ENCODE data around the gene BCLAF3.

Gene BCLAF3

DNA sequence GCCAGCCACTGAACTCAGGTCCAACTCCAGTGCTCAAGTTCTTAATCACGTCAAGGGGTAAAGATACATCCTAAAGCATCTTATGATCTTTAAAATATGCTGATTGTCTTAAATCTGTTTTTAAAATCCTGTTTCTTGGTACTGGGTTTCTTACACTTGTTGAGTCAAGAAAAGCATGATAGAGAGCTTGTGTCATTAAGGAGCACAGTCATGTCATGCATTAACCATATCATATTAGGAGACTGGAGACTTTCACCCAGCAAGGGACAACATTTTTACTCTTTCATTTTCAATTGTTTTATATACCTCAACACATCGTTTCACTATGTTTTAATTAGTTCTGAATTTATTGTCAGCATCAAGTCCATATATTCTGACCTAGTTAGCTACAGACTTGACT lies 41.5 kb downstream of the BCLAF3 start:
- TF ChIP-seq CTCF (IDR thresholded peaks at IDR 0.05; ENCODE audit: low read depth, low read length): no peak
- TF ChIP-seq, protein P1, sequence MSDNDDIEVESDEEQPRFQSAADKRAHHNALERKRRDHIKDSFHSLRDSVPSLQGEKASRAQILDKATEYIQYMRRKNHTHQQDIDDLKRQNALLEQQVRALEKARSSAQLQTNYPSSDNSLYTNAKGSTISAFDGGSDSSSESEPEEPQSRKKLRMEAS (IDR thresholded peaks at IDR 0.05; ENCODE audit: low read depth, low read length): no peak
- no peak for TF ChIP-seq MYC (IDR thresholded peaks at IDR 0.05; ENCODE audit: low read depth, low read length)
- TF ChIP-seq POLR2A (IDR thresholded peaks at IDR 0.05; ENCODE audit: extremely low read depth, insufficient read length): no peak
- no peak for DNase-seq (ENCODE audit: low read depth)
- no peak overlapping the region for H3K4me3 ChIP-seq (ENCODE audit: low read depth, low read length)

DNA sequence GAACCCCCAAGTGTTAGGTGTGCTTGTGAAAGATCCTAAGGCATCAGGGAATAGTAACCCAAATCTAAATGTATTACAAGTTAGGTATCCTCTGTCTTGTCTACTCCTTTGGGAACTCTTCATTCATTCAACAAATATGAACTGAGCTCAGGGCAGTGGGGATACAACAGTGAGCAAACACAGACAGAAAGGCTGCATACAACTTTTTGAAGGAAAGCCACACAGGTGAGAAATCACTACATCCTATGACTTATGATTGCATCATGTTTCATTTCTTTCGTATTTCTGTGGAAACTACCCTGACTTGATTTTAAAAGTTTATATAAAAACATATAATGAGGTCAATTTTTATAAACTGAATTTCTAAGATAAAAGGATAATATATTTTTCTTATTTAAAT lies 43.2 kb downstream of the BCLAF3 start:
- H3K4me3 ChIP-seq (ENCODE audit: low read depth, low read length): no peak overlapping the region
- TF ChIP-seq, protein P1 (IDR thresholded peaks at IDR 0.05; ENCODE audit: low read depth, low read length): no peak
- TF ChIP-seq CTCF (IDR thresholded peaks at IDR 0.05; ENCODE audit: low read depth, low read length) (no peak), MYC (IDR thresholded peaks at IDR 0.05; ENCODE audit: low read depth, low read length) (no peak), POLR2A (IDR thresholded peaks at IDR 0.05; ENCODE audit: extremely low read depth, insufficient read length) (no peak)
- DNase-seq (ENCODE audit: low read depth): no peak

All from NB4 (cell line).